HG03342 (cell line): ENCODE data around the gene LUC7L3.

Source experiments
- ATAC-seq: cut with Tn5 transposase; IDR thresholded peaks from one replicate; pipeline ENCODE4 v1.9.1; 2021; ENCODE audit warnings: mild to moderate bottlenecking, moderate library complexity; ENCODE audit not compliant: unreplicated experiment

LUC7L3 gene

DNA sequence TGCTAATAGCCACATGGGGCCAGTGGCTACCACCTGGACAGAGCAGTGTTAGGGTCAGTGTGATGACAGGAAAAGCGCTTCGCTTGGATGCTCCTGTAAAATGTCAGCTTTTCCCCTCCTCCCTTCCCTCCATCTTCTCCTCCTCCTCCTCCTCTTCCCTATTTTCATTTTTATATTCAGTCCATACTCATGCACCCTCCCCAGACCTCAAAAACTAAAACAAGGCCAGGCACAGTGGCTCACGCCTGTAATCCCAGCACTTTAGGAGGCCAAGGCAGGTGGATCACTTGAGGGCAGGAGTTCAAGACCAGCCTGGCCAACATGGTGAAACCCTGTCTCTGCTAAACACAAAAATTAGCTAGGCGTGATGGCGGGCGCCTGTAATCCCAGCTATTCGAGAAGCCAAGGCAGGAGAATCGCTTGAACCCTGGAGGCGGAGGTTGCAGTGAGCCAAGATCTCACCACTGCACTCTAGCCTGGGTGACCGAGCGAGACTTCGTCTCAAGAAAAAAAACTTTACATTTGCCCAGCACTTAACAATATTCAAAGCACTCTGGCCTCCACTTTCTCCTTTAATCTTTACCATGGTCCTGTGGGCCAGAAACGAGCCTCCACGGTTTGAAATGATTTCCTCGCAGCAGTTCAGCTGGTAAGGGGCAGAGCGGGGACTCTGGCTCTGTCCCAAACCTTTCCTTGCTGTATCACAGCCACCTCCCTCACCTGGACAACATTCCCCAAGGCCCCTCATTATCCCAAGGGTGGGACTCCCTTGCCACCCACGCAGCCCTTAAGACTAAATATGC lies 33.5 kb upstream of the LUC7L3 start:
- ATAC-seq, result no peak

DNA sequence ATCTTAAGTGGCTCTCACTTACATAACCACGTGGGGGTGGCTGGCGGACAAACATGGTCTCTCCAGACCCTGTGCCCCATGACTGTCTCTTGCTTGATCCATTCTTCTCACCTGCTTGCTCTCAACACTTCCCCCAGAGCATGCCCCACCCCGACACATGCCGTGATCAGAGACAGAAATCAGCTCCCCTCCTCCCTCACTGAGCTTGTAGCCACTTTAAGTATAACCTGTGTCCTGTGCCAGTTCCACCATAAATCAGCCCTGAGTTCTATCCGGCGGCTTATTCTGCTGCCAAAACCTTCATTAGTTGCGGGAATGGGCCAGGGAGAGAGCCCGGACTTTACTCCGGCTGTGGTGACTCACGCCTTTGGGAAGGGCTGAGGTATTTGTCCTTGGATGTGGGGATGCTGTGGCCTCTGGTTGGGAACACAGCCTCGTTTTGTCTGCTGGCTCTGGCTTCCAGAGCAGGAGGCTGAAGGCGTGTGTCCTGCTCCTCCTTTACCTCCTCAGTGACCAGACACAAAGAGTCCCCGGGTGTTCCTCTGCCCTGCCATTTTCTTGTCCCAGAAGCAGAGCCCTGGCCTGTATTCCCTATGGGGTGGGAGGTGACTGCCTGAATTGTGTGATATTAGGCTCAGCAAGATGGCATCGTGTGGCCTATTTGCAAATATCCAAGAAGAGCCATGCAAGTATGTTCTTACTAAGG lies 32.8 kb upstream of the LUC7L3 start:
- ATAC-seq, result no peak

DNA sequence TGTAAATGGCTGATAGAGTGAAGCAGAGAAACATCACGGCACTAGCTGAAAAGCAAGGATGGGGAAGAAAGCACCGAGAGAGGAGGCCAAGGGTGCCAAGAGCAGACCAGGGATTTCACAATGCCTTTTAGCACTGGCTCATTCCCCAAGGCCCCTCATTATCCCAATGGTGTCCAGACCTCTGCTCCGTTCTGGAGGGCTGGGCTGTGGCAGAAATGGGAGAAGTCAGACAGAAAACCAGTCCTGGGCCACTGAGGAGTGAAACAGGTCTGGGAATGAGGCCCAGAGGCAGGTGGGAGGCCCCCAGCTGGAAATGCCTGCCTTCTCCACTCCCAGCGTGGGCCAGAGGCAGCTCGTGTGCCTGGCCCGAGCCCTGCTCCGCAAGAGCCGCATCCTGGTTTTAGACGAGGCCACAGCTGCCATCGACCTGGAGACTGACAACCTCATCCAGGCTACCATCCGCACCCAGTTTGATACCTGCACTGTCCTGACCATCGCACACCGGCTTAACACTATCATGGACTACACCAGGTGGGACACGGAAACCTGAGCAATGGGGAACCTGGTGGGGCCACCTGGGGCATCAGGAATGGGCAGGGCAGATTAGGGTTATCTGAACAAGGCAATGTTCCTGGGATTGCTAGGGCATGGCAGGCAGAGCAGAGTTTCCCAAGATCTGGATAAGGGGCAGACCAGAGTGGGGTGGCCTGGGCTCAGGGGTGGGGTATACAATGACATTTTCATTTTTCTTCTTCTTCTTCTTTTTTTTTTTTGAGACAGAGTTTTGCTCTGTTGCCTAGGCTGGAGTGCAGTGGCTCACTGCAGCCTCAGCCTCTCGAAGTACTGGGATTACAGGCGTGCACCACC lies 32.0 kb upstream of the LUC7L3 start:
- ATAC-seq, result no peak

DNA sequence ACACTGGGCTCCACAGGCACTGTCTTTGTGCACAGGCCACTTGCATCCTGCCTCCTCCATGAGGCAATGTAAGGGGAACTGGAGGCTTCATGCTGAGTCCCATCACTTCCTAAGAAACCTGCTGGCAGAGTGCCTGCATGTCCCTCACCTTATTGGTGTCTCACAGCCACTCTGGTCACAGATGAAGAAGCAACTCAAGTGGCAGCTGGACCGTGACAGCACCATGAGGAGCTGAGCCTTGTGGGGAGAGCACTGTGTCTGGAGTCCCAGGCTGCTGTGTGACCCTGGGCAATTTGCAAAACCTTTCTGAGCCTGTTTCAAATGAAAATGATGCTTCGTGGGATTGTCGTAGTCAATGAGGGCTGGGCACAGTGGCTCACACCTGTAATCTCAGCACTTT lies 31.2 kb upstream of the LUC7L3 start:
- ATAC-seq, result no peak

DNA sequence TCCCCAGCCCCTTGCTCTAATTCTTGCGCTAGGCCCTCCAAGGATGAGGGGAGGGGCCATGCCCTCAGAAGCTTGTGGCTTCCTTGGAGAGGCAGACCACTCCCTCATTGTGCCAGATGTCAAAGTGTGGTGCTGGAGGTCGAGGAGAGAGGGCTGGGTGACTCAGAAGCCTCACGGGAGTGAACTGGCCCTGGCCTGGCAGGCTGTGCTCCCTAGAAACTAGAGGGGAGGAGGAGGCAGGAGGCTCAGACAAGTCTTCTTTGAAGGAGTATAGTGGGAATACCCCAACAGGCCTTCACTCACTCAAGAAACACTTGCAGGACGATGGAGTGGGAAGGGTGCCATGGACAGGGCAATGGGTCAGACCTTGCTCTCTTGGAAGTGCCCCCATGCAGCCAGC lies 30.2 kb upstream of the LUC7L3 start:
- no peak for ATAC-seq

DNA sequence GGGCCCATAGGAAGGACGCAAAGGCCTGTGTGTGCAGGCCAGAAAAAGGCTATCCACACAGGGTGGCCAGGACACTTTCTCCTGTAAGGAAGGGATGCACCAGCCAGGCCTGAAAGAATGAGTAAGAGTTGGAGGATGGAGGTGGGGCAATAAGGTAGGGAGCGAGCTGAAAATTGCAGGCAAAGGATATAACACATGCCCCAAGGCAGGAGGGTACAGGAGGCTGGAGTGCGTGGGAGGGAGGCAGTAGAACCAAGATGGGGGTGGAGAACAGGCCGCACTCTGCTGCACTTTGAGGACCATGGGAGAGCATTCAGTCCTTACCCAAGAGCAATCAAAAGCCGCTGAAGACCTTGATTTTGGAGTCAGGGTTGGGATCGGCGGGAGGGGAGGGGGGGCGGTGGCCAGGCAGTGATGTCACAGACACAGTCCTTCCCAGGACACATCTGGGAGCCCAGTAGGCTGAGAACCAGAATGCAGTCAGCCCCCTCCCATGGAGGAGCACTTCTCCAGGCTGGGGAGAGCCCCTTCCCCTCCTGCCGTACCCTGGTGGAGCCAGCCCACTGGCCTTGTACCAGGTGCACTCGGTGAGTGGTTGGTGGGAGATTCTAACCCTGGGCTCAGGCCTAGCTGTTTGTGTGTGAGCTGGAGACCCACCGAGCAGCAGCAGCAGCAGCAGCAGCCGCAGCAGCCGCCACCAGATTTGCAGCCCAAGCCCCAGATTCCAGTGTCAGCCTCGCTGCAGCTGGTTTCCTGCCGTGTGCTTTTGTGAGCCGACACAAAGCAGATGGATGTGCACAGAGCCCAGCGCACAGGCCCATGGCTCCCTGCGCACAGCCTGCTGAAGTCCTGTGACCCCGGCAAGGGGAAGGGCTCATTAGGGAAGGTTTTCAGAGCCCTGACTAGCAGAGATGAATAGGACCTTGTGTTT lies 29.2 kb upstream of the LUC7L3 start:
- no peak for ATAC-seq

DNA sequence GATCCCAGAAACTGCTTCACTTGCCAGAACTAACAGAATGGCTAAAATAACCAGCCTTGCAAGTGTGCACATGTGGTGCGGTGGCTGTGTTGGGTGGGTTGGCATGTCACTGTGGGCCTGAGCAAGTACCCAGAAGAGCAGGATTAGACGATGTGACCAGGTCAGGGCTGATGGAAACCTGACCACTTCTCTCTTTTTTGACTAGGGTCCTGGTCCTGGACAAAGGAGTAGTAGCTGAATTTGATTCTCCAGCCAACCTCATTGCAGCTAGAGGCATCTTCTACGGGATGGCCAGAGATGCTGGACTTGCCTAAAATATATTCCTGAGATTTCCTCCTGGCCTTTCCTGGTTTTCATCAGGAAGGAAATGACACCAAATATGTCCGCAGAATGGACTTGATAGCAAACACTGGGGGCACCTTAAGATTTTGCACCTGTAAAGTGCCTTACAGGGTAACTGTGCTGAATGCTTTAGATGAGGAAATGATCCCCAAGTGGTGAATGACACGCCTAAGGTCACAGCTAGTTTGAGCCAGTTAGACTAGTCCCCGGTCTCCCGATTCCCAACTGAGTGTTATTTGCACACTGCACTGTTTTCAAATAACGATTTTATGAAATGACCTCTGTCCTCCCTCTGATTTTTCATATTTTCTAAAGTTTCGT lies 28.4 kb upstream of the LUC7L3 start:
- no peak for ATAC-seq

DNA sequence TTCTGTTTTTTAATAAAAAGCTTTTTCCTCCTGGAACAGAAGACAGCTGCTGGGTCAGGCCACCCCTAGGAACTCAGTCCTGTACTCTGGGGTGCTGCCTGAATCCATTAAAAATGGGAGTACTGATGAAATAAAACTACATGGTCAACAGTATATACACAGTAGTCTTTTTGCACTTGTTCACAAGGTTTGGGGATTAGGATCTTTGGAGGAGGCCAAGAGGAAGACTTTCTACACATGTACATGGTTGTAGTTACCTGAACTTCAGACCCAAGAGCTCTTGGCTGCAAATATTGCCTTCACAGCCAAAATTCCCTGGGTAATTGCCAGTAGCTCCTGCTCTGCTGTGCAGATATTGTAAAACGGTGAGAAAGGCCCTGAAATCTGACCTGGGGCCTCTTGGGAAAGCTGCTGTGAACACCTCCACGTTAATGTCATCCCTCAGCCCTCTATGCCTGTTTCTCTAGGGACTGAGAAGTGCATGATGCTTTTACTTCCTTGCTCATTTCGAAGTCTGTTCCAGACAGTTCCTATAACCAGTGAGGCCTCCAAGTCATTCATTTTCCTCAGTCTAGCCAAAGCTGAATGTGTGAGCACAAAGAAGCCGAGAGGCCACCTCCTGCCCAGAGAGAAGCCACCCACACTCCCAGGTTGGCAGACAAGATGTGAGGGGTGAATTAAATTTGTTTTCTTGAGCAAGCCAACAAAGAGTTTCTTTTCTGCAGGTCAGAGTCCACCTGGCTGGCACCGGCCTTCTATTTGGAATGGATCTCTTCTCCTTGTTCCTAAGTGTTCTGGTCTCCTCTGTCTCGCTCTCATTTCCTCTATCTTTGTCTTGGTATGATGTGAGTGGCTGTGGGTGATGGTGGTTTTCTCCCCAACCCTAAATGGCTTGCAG lies 27.6 kb upstream of the LUC7L3 start:
- no peak for ATAC-seq

DNA sequence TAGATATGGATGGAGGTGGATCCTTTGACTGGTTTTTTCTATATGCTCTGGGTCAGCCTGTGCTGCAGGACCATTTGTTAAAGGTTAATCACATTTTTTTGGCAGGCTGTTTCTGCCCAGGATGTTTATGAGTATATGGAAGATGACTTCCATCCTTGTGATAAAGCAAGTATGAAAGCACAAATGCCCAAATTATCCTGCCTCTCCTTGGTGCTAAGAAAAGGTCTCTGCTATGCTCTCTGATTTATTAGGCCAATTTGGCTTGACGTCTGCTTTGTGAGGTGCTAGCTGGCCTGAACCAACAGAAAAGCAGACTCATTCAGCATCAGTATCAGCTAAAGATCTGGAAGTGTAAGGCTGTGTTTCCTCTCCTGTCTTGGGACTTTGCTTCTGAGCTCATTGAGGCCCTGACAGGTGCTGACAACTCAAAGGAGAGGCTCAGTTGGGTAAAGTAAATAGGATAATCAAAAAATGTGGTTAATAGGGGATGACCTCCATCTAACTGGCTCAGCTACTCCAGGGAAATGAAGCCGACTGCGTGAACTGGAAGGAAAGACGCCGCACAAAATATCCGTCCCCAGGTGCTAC lies 26.9 kb upstream of the LUC7L3 start:
- ATAC-seq, result no peak

DNA sequence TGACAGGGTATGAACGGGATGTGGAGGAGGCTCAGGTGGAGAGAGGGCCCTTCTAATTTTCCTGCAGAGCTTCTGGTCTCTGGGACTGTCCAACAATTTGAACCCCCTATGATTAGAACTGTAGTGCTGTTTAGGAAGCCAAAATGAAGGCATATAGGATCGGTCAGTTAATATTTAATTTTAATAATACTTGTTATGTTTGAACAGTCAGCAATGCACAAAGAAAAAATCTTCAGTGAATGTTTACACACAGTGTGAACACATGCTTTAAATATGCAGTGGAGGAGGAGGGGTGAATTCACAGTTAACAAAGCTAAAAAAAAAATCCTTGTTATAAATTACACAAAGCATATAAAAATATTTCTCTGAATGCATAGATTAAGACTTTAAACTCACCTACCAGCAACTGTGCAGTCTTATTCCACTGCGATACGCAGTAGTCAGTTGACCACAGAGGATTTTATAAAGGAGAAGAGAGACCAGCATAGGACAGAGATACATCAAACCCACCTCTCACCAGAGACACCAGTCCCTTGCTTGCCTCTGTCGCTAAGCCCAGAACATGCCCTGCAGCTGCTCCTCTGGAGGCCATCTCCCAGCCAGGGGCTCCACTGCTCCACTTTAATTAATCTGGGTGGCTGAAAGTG lies 26.2 kb upstream of the LUC7L3 start:
- ATAC-seq, result no peak

DNA sequence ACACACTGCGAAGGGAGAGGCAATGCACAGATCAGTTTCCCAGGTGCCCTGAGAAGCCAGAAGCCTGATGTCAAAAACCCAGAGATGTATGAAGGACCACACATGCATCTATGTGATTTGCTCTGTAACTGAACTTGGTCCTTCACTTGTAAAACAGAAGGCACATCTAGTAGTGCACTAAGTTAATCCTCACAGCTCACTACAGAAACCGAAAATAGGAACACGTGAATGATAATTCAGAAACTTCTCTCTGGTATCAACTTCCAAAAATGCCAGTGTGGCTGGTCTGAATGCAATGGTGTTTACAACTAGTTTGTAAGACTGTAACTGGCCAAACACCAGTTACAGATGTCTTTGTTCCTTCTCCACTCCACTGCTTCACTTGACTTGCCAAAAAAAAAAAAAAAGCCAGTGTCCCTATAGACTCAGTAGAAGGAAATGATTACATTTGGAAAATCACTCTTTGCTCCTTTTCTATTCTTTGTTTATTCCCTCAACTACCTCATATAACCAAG lies 23.0 kb upstream of the LUC7L3 start:
- ATAC-seq, result no peak

DNA sequence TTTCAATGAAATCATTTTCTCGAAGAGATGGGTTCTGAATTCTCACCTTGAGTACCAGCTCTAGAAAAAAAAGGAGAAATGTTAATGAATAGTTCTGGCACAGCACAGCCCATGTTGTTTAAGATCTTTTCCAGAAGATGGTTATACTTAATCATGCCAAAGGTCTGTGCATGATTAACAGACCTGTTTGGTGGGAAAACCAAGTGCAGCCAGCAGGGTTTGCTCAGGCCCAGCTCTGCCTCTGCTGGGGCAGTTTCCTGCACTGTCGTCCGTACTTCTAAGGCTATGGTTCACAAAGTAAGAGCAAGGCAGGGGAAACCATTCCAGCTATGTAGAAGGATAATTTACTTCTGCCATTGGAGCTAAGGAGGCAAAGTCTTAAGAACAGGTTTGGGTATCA lies 22.3 kb upstream of the LUC7L3 start:
- no peak for ATAC-seq

DNA sequence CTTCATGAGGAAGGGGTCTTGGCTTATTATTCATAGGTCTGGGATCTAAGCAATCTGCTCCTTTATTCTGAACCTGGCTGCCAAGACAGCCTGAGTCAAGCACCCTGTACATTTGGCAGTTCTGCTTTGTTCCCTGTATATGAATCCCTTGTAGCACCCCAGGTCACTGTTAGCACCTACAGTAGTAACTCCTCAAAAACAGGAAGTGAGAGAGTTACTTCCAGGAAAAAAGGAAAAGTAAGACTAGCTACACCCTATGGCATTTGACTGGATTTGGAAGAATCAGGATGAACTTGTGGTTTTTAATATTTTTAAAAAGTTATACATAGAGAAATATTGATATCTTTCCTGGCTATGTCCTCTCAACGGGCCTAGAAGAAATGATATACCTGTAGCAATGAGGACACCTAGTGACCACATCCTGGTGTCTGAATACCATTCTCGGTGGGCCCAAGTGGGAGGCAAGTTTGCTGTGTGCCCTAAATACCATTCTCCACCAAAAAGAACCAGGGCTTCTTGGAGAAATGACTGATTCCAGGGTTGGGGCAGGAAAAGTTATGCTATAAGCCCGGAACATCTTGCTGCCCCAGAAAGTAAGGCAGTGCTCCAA lies 21.6 kb upstream of the LUC7L3 start:
- no peak for ATAC-seq

DNA sequence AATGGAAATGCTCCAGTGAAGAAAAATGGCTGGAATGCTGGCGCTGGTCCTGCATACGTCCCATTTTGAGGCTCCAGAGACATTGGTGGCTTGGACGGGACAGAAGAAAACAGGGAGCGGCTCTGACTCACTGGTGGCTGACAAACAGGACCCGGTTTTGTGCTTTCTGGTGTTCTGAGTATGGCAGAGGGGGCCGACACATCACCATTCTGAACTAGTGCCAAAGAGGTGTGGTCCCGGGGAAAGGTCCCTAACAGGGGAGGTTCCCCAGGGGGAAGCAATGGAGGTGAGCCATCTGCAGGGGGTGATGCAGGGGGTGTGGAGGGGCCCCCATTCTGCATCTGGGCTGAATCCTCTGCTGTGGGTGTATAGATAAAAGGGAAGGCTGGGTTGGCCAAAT lies 20.0 kb upstream of the LUC7L3 start:
- ATAC-seq, result no peak

DNA sequence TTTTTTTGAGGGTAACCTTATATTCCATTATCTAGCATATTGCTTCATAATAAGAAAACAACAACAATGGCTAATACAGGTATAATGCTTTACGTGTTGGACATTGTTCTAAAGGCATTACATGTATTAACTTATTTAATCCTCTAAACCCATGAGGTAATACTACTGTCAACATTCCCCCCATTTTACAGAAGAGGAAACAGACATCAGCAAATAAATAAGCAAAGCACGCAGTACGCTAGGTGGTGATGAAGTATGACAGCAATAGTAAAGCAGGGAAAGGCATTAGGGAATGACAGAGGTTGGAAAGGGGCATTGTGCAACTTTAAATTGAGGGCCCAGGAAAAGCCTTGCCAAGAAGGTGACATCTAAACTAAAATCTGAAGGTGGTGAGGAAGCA lies 16.2 kb upstream of the LUC7L3 start:
- no peak for ATAC-seq

DNA sequence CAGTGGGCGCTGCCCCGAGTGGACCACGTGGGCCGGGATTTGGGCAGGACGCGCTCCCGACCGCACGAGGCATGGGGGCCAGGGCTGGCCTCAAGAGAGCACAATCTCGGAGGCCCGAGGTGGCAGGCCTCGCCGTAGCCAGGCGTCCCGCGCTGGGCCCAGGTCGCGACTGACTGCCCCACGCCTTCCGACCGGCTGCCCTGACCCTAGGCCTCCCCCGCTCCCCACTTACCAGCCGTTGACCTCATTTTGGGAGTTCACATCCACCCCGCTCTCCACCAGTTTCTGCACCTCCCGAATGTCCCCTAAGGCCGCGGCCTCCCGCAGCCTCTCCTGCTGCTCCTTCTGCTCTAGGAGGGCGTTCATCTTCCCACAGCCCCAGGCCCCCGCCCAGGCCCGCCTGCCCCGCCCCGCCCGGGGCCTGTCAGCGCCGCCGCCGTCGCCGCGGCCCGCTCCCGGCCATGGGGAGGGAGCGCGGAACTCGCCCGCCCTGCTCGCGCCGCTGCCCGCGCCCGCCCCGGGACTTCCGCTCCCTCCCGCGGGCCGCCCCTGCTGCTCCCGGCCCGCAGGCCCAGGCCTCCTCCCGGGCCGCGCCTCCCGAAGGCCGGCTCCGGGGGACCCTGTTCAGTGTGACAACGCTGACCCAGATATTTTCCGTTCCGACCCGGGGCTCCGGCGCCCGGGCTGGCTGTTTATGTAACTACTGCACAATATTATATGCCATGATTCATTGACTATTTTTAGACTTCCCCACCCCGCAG lies 11.9 kb upstream of the LUC7L3 start, which contains the start of gene ANKRD40:
Gene ANKRD40, minus strand, starts transcription at position 626 of the 761 bp plus-strand sequence. Its CDS starts 260 bp downstream, at position 366.
- ATAC-seq, result peak; percentile 78
